Smooth muscle cell (in vitro differentiated cells): ENCODE data around the gene EPB41. TPM values are rescaled to one million over a fixed set of nuclear protein-coding genes. Genes with fewer than 3 reads are reported as not detected.

Experiments used
- DNase-seq: peaks from one replicate; lab custom pipeline; 2025; ENCODE audit not compliant: unreplicated experiment; lab: John Stamatoyannopoulos, UW
- H2AFZ ChIP-seq: fragments of 200-600 bp; sonication (generic); 2 replicates; pipeline ENCODE4 v1.6.0; 2016; ENCODE audit warnings: antibody characterized with exemption, low read depth, mild to moderate bottlenecking
- H3F3A ChIP-seq: fragments of 200-600 bp; sonication (generic); 2 replicates; pipeline ENCODE4 v1.6.0; 2017; ENCODE audit warnings: antibody characterized with exemption, low read depth
- H3K27ac ChIP-seq: fragments of 200-600 bp; sonication (generic); 2 replicates; pipeline ENCODE4 v1.5.1; 2016; ENCODE audit warnings: low read depth, mild to moderate bottlenecking
- H3K27me3 ChIP-seq: fragments of 200-600 bp; sonication (generic); 2 replicates; pipeline ENCODE4 v1.6.1; 2016; ENCODE audit warnings: low read depth, mild to moderate bottlenecking
- H3K36me3 ChIP-seq: fragments of 200-600 bp; sonication (generic); 2 replicates; pipeline ENCODE4 v1.5.1; 2016; ENCODE audit warnings: low read depth
- H3K4me1 ChIP-seq: fragments of 200-600 bp; sonication (generic); 2 replicates; pipeline ENCODE4 v1.5.1; 2016; ENCODE audit warnings: low read depth
- H3K4me2 ChIP-seq: fragments of 200-600 bp; sonication (generic); 2 replicates; pipeline ENCODE4 v1.6.0; 2016; ENCODE audit warnings: mild to moderate bottlenecking
- H3K4me3 ChIP-seq: fragments of 200-600 bp; sonication (generic); 2 replicates; pipeline ENCODE4 v1.5.1; 2016; ENCODE audit warnings: mild to moderate bottlenecking
- H3K79me2 ChIP-seq: fragments of 200-600 bp; sonication (generic); 2 replicates; pipeline ENCODE4 v1.6.0; 2016; ENCODE audit warnings: low read depth, mild to moderate bottlenecking
- H3K9ac ChIP-seq: fragments of 200-600 bp; sonication (generic); 2 replicates; pipeline ENCODE4 v1.6.0; 2016; ENCODE audit warnings: low read depth
- H3K9me3 ChIP-seq: fragments of 200-600 bp; sonication (generic); replicated peaks from 2 replicates; pipeline ENCODE4 v1.5.1; 2016; ENCODE audit warnings: low read depth
- H4K20me1 ChIP-seq: fragments of 200-600 bp; sonication (generic); 2 replicates; pipeline ENCODE4 v1.6.0; 2016; ENCODE audit warnings: low read depth
- WGBS: methylation state at CpG from one replicate; pipeline ENCODE4 v1.1.7; 2016; ENCODE audit warnings: low lambda C conversion rate; 5-methylcytosine and 5-hydroxymethylcytosine counted together
- polyA plus RNA-seq: library from polyadenylated mRNA; unstranded; fragments of >200 nt; fragmentation: Nextera tagmentation; extraction: Ambion mirVana; gene quantifications from 2 replicates; pipeline ENCODE4 v1.2.1, GENCODE V29; 2016
- total RNA-seq: library from RNA; depleted of rRNA; stranded (reverse); fragments of >200 nt; gene quantifications from 2 replicates; pipeline ENCODE4 v1.2.3, GENCODE V29; 2014
- TF ChIP-seq, protein P1 (sequence below): fragments of 200-600 bp; sonication (generic); IDR thresholded peaks from 2 replicates; pipeline ENCODE4 v1.5.1; 2017; ENCODE audit warnings: borderline replicate concordance, mild to moderate bottlenecking, antibody characterized with exemption; ENCODE audit not compliant: insufficient read depth, poor library complexity, severe bottlenecking

The EPB41 gene
- total and polyA plus RNA-seq, 2 experiments from 2014 or later: 4.7 to 20.2 TPM

GRCh38 chr1:28927266-28927647 is 12.9 kb downstream of the EPB41 start:
- H3K27me3 ChIP-seq: no peaks in the 10 kb centered on the region
- no peak overlapping the region for H3K9ac ChIP-seq
- 93% methylated on average over 3 of the region's 3 CpGs for WGBS
- no peak for DNase-seq
- no peaks in the 10 kb centered on the region for H3F3A ChIP-seq
- no peaks in the 10 kb centered on the region for H3K9me3 ChIP-seq
- TF ChIP-seq, protein P1, sequence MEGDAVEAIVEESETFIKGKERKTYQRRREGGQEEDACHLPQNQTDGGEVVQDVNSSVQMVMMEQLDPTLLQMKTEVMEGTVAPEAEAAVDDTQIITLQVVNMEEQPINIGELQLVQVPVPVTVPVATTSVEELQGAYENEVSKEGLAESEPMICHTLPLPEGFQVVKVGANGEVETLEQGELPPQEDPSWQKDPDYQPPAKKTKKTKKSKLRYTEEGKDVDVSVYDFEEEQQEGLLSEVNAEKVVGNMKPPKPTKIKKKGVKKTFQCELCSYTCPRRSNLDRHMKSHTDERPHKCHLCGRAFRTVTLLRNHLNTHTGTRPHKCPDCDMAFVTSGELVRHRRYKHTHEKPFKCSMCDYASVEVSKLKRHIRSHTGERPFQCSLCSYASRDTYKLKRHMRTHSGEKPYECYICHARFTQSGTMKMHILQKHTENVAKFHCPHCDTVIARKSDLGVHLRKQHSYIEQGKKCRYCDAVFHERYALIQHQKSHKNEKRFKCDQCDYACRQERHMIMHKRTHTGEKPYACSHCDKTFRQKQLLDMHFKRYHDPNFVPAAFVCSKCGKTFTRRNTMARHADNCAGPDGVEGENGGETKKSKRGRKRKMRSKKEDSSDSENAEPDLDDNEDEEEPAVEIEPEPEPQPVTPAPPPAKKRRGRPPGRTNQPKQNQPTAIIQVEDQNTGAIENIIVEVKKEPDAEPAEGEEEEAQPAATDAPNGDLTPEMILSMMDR: no peak
- H3K4me2 ChIP-seq: peak overlapping the region; percentile 67
- H3K36me3 ChIP-seq: no peaks in the 10 kb centered on the region
- H3K4me3 ChIP-seq: no peak overlapping the region
- peaks cover 15% of the 10 kb centered on the region for H3K79me2 ChIP-seq
- peak overlapping the region; percentile 50 for H2AFZ ChIP-seq
- H3K27ac ChIP-seq: peak overlapping the region; percentile 64
- H3K4me1 ChIP-seq: peaks cover 25% of the 10 kb centered on the region
- no peaks in the 10 kb centered on the region for H4K20me1 ChIP-seq

- WGBS: 61% methylated on average over 1 of the region's 1 CpG
- Histone ChIP-seq H3K4me3 (no peak overlapping the region), H2AFZ (peak overlapping the region; percentile 50), H3K36me3 (no peaks in the 10 kb centered on the region), H3K27ac (peak overlapping the region; percentile 64), H3F3A (no peaks in the 10 kb centered on the region), H3K9ac (peak overlapping the region; percentile 55), H3K79me2 (peaks cover 9% of the 10 kb centered on the region), H3K4me2 (peak overlapping the region; percentile 67), H4K20me1 (no peaks in the 10 kb centered on the region), H3K9me3 (no peaks in the 10 kb centered on the region), H3K27me3 (no peaks in the 10 kb centered on the region), H3K4me1 (peaks cover 25% of the 10 kb centered on the region)
- no peak for DNase-seq
- TF ChIP-seq, protein P1: no peak
Measured at GRCh38 chr1:28927648-28928313, 13.4 kb downstream of the EPB41 start.

DNA sequence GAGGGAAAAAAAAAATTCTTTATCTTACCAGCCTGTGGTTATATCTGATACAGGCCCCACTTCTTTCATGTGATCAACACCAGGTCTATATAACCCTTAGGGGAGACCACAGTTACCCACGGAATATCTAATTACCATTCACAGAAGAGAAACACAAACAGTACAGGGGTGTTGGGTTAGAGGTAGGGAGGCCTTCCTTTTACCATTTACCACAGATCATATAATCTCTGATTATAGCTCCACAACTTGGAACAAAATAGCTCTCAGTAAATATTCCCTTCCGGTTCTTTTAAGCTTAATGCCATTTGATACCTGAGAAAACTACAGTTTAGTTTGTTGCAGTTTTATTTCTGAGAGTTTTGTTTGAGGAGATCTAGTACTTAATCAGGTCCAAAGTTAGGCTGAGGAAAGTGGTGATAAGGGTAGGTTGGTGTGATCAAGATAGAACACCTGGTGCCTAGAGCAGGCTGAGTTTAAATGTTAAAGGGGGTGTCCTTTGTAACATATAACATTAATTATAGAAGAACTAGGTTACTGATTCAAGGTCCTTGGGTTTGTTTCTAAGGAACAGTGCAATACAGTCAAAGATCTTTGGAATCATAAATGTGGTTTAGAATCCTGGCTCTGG is 14.1 kb downstream of the EPB41 start:
- H3K27me3 ChIP-seq: no peaks in the 10 kb centered on the region
- H2AFZ ChIP-seq: no peak overlapping the region
- TF ChIP-seq, protein P1: no peak
- H3K27ac ChIP-seq: peak overlapping the region; percentile 64
- peaks cover 7% of the 10 kb centered on the region for H3K79me2 ChIP-seq
- WGBS: 94% methylated on average over 2 of the region's 2 CpGs
- no peaks in the 10 kb centered on the region for H3K36me3 ChIP-seq
- H4K20me1 ChIP-seq: no peaks in the 10 kb centered on the region
- peak overlapping the region; percentile 67 for H3K4me2 ChIP-seq
- H3K4me3 ChIP-seq: no peak overlapping the region
- no peaks in the 10 kb centered on the region for H3F3A ChIP-seq
- peak overlapping the region; percentile 55 for H3K9ac ChIP-seq
- no peaks in the 10 kb centered on the region for H3K9me3 ChIP-seq
- peaks cover 25% of the 10 kb centered on the region for H3K4me1 ChIP-seq
- DNase-seq: no peak

DNA sequence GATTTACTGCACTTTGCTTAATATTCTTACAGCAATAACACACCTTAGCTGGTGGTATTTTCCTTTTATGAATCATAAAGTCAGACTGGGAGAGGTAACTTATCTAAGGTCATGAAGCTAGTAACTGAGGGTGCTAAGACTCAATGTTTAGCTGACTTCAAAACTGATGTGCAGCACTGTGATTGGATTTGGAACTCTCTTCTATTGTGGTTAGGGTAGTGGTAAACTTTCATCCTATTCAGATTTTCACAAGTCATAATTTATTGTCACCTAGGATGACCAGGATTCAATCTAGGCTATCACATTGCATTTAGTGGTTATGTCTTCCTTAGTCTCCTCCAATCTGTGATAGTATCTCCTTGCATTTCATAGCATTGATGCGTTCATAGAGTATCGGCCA is 18.9 kb downstream of the EPB41 start:
- Histone ChIP-seq H3K4me2 (no peak overlapping the region), H3K27ac (no peak overlapping the region), H3K9ac (no peak overlapping the region), H3K36me3 (no peaks in the 10 kb centered on the region), H4K20me1 (no peaks in the 10 kb centered on the region), H3K4me1 (peaks cover 3% of the 10 kb centered on the region), H3K4me3 (no peak overlapping the region), H3K79me2 (peaks cover 2% of the 10 kb centered on the region), H3F3A (no peaks in the 10 kb centered on the region), H3K27me3 (no peaks in the 10 kb centered on the region), H2AFZ (no peak overlapping the region), H3K9me3 (no peaks in the 10 kb centered on the region)
- WGBS: 98% methylated on average over 2 of the region's 2 CpGs
- TF ChIP-seq, protein P1: no peak
- no peak for DNase-seq
